K562 (cell line): ENCODE measurements around the gene C19orf67. TPM values are rescaled to one million over a fixed set of nuclear protein-coding genes. Genes with fewer than 3 reads are reported as not detected.

Experiments used
- BHLHE40 ChIP-seq: IDR thresholded peaks from 2 replicates; pipeline ENCODE4 v1.6.1; 2011; ENCODE audit warnings: low read length, improper control_type of control experiment
- CSDE1 ChIP-seq, 2 experiments: fragments of 450-650 bp; IDR thresholded peaks; 2 replicates each; pipeline ENCODE4 v1.6.1; 2016; ENCODE audit warnings: mild to moderate bottlenecking in 1 of 2
- GABPB1 ChIP-seq: sonication (generic); formaldehyde crosslinking; IDR thresholded peaks from 2 replicates; pipeline ENCODE4 v1.8.0; 2022; ENCODE audit warnings: mild to moderate bottlenecking, missing genetic modification reagents
- HDAC2 ChIP-seq: fragments of 450-650 bp; IDR thresholded peaks from 2 replicates; pipeline ENCODE4 v1.6.1; 2016; ENCODE audit warnings: mild to moderate bottlenecking
- KDM2B ChIP-seq: fragments of 250-450 bp; sonication (Bioruptor Pico); IDR thresholded peaks from 2 replicates; pipeline ENCODE4 v1.8.0; 2021; ENCODE audit warnings: mild to moderate bottlenecking, moderate library complexity
- KLF1 ChIP-seq: fragments of 450-650 bp; IDR thresholded peaks from 2 replicates; pipeline ENCODE4 v1.6.1; 2016; ENCODE audit warnings: missing genetic modification characterization, missing compliant biosample characterization
- NR2F6 ChIP-seq: fragments of 450-650 bp; formaldehyde crosslinking; IDR thresholded peaks from 2 replicates; pipeline ENCODE4 v1.4.0; 2020; ENCODE audit warnings: mild to moderate bottlenecking
- SIX5 ChIP-seq, 2 experiments: IDR thresholded peaks; 2 replicates each; pipeline ENCODE4 v1.6.1; 2011; ENCODE audit warnings: low read length in 2 of 2, borderline replicate concordance in 1 of 2, low read depth in 1 of 2, mild to moderate bottlenecking in 1 of 2, moderate library complexity in 1 of 2; ENCODE audit not compliant: insufficient read depth in 1 of 2
- SP2 ChIP-seq: IDR thresholded peaks from 2 replicates; pipeline ENCODE4 v1.6.1; 2011; ENCODE audit warnings: mild to moderate bottlenecking, low read depth, low read length, moderate library complexity; ENCODE audit not compliant: poor library complexity, severe bottlenecking; ENCODE audit errors: extremely low read depth
- ZBTB40 ChIP-seq, 2 experiments: fragments of 450-650 bp in 1 of 2; sonication (generic) in 1 of 2; formaldehyde crosslinking in 1 of 2; IDR thresholded peaks; 2 replicates each; pipeline versions ENCODE4 v1.7.1 to v1.9.0; 2016 to 2022; ENCODE audit warnings: inconsistent platforms in 1 of 2, mild to moderate bottlenecking in 1 of 2, missing genetic modification reagents in 1 of 2
- ZNF830 ChIP-seq: fragments of 250-450 bp; sonication (Bioruptor Pico); IDR thresholded peaks from 2 replicates; pipeline ENCODE4 v1.5.0; 2021; ENCODE audit warnings: mild to moderate bottlenecking
- polyA plus RNA-seq, 8 experiments: library from polyadenylated mRNA; depleted of rRNA in 4 of 8; stranded (reverse) in 5 of 8; unstranded in 3 of 8; fragments of >200 nt; fragmentation: Nextera tagmentation in 2 of 8; fragmentation: Illumina TruSeq in 1 of 8; extraction: Ambion mirVana in 2 of 8; extraction: Trizol in 1 of 8; gene quantifications; 2 replicates each; pipeline versions ENCODE4 v1.2.1 to v1.2.3, GENCODE V29; 2011 to 2014; ENCODE audit warnings: inconsistent platforms in 1 of 8, missing spikeins in 1 of 8
- total RNA-seq, 7 experiments: library from RNA; depleted of rRNA in 6 of 7; stranded (reverse); fragments of >200 nt in 6 of 7; fragmentation: Illumina TruSeq in 2 of 7; extraction: Trizol in 2 of 7; gene quantifications; 2 replicates each; pipeline versions ENCODE4 v1.2.1 to v1.2.3, GENCODE V29; 2011 to 2021; ENCODE audit warnings: low replicate concordance in 1 of 7
- TF ChIP-seq, protein P1 (sequence below), 2 experiments: fragments of 450-650 bp in 1 of 2; IDR thresholded peaks; 2 replicates each; pipeline ENCODE4 v1.6.1; 2011 to 2017; ENCODE audit warnings: low read depth in 2 of 2, antibody characterized with exemption in 1 of 2, borderline replicate concordance in 1 of 2, low read length in 1 of 2, mild to moderate bottlenecking in 1 of 2, mixed read lengths in 1 of 2; ENCODE audit not compliant: control insufficient read depth in 1 of 2
- TF ChIP-seq, protein P2 (sequence below): sonication (generic); formaldehyde crosslinking; IDR thresholded peaks from 2 replicates; pipeline ENCODE4 v1.8.0; 2022; ENCODE audit warnings: mild to moderate bottlenecking, missing genetic modification reagents

Gene C19orf67
- total and polyA plus RNA-seq, 9 of the 15 experiments (the other 6 are each of a cell fraction or from before 2014, with no cell fraction given), result 0.29 to 1.8 (median 0.51) TPM; not detected in 3

GRCh38 chr19:14072535-14073260 lies 12.9 kb downstream of the C19orf67 start, which contains the start of gene MISP3 (continued):
- TF ChIP-seq, protein P1, sequence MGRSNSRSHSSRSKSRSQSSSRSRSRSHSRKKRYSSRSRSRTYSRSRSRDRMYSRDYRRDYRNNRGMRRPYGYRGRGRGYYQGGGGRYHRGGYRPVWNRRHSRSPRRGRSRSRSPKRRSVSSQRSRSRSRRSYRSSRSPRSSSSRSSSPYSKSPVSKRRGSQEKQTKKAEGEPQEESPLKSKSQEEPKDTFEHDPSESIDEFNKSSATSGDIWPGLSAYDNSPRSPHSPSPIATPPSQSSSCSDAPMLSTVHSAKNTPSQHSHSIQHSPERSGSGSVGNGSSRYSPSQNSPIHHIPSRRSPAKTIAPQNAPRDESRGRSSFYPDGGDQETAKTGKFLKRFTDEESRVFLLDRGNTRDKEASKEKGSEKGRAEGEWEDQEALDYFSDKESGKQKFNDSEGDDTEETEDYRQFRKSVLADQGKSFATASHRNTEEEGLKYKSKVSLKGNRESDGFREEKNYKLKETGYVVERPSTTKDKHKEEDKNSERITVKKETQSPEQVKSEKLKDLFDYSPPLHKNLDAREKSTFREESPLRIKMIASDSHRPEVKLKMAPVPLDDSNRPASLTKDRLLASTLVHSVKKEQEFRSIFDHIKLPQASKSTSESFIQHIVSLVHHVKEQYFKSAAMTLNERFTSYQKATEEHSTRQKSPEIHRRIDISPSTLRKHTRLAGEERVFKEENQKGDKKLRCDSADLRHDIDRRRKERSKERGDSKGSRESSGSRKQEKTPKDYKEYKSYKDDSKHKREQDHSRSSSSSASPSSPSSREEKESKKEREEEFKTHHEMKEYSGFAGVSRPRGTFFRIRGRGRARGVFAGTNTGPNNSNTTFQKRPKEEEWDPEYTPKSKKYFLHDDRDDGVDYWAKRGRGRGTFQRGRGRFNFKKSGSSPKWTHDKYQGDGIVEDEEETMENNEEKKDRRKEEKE (IDR thresholded peaks at IDR 0.05; ENCODE audit: borderline replicate concordance in 1 of 2, control insufficient read depth in 1 of 2, low read depth in 2 of 2, low read length in 1 of 2), result no peak
- TF ChIP-seq CSDE1 (IDR thresholded peaks at IDR 0.05) (no peak), ZNF830 (CRISPR knock-in tag) (no peak), KDM2B (CRISPR knock-in tag) (no peak), ZBTB40 (IDR thresholded peaks at IDR 0.05) (peak; percentile 55), ZBTB40 (CRISPR knock-in tag; IDR thresholded peaks at IDR 0.05) (no peak), SIX5 (IDR thresholded peaks at IDR 0.05; ENCODE audit: borderline replicate concordance in 1 of 2, insufficient read depth in 1 of 2, low read depth in 1 of 2, low read length in 2 of 2) (no peak), NR2F6 (CRISPR knock-in tag) (no peak), BHLHE40 (peak; percentile 39; the same call in 1 of the 2 replicates), KLF1 (tag) (no peak), GABPB1 (CRISPR knock-in tag) (no peak), HDAC2 (peak; percentile 40; the same call in 1 of the 2 replicates), SP2 (no peak)
- TF ChIP-seq, protein P2, sequence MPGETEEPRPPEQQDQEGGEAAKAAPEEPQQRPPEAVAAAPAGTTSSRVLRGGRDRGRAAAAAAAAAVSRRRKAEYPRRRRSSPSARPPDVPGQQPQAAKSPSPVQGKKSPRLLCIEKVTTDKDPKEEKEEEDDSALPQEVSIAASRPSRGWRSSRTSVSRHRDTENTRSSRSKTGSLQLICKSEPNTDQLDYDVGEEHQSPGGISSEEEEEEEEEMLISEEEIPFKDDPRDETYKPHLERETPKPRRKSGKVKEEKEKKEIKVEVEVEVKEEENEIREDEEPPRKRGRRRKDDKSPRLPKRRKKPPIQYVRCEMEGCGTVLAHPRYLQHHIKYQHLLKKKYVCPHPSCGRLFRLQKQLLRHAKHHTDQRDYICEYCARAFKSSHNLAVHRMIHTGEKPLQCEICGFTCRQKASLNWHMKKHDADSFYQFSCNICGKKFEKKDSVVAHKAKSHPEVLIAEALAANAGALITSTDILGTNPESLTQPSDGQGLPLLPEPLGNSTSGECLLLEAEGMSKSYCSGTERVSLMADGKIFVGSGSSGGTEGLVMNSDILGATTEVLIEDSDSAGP (CRISPR knock-in tag), result no peak
